Keratinocyte (primary cell): ENCODE measurements around the gene LTB4R2. TPM values are rescaled to one million over a fixed set of nuclear protein-coding genes. Genes with fewer than 3 reads are reported as not detected.

Experiments
- DNase-seq: peaks from one replicate; pipeline ENCODE4 v3.0.0-alpha.2; 2011; ENCODE audit warnings: low read depth, missing footprints, low spot score
- FAIRE-seq: peaks from 2 replicates; lab custom pipeline; 2011; peaks lifted over from hg19 to GRCh38; lab: Jason Lieb, UNC
- H2AFZ ChIP-seq: 2 replicates; pipeline ENCODE4 v1.6.0; 2012; ENCODE audit warnings: low read length, control low read depth, inconsistent platforms; ENCODE audit not compliant: control insufficient read depth
- H3K27ac ChIP-seq: 2 replicates; pipeline ENCODE4 v1.5.1; 2011; ENCODE audit warnings: low read length; ENCODE audit not compliant: control insufficient read depth, insufficient read depth
- H3K27me3 ChIP-seq: 3 replicates; pipeline ENCODE4 v1.6.0; 2011; ENCODE audit warnings: low read length; ENCODE audit not compliant: control insufficient read depth, insufficient read depth; ENCODE audit errors: extremely low read depth
- H3K36me3 ChIP-seq, 2 experiments: 2 replicates in 1 of 2; 3 replicates in 1 of 2; pipeline ENCODE4 v1.5.1; 2011; ENCODE audit warnings: low read length in 2 of 2, mild to moderate bottlenecking in 1 of 2; ENCODE audit not compliant: control insufficient read depth in 2 of 2, insufficient read depth in 2 of 2; ENCODE audit errors: extremely low read depth in 1 of 2
- H3K4me1 ChIP-seq: 3 replicates; pipeline ENCODE4 v1.5.1; 2011; ENCODE audit warnings: low read length; ENCODE audit not compliant: control insufficient read depth, insufficient read depth; ENCODE audit errors: extremely low read depth
- H3K4me2 ChIP-seq: 3 replicates; pipeline ENCODE4 v1.6.0; 2011; ENCODE audit warnings: low read depth, low read length; ENCODE audit not compliant: control insufficient read depth, insufficient read depth; ENCODE audit errors: extremely low read depth
- H3K4me3 ChIP-seq, 3 experiments: fragments of 200-600 bp in 1 of 3; sonication (generic) in 1 of 3; 2 replicates in 2 of 3; 3 replicates in 1 of 3; pipeline ENCODE4 v1.5.1; 2011 to 2016; ENCODE audit warnings: low read length in 3 of 3, mild to moderate bottlenecking in 3 of 3, control low read depth in 2 of 3, inconsistent platforms in 1 of 3, low read depth in 1 of 3, mixed read lengths in 1 of 3, mixed run types in 1 of 3, moderate library complexity in 1 of 3; ENCODE audit not compliant: control insufficient read depth in 2 of 3, insufficient read depth in 2 of 3; ENCODE audit errors: extremely low read depth in 1 of 3
- H3K79me2 ChIP-seq: 2 replicates; pipeline ENCODE4 v1.6.0; 2012; ENCODE audit warnings: low read length; ENCODE audit not compliant: control insufficient read depth, insufficient read depth
- H3K9ac ChIP-seq: 3 replicates; pipeline ENCODE4 v1.6.0; 2011; ENCODE audit warnings: low read length; ENCODE audit not compliant: control insufficient read depth, insufficient read depth; ENCODE audit errors: extremely low read depth
- H3K9me1 ChIP-seq: 3 replicates; pipeline ENCODE4 v1.6.0; 2011; ENCODE audit warnings: low read length; ENCODE audit not compliant: control insufficient read depth, insufficient read depth; ENCODE audit errors: extremely low read depth
- H3K9me3 ChIP-seq: 2 replicates; pipeline ENCODE4 v1.5.1; 2012; ENCODE audit warnings: low read depth, low read length; ENCODE audit not compliant: control insufficient read depth
- H4K20me1 ChIP-seq: 3 replicates; pipeline ENCODE4 v1.6.0; 2011; ENCODE audit warnings: low read length; ENCODE audit not compliant: control insufficient read depth, insufficient read depth; ENCODE audit errors: extremely low read depth
- CTCF ChIP-seq, 3 experiments: IDR thresholded peaks in 1 of 3; conservative IDR thresholded peaks in 1 of 3; optimal IDR thresholded peaks in 1 of 3; 2 replicates in 2 of 3; 3 replicates in 1 of 3; pipeline versions ENCODE3 to v1.5.1; 2011; ENCODE audit warnings: low read length in 3 of 3, mild to moderate bottlenecking in 3 of 3, moderate library complexity in 2 of 3, control low read depth in 1 of 3, inconsistent platforms in 1 of 3; ENCODE audit not compliant: insufficient read depth in 2 of 3; ENCODE audit errors: extremely low read depth in 1 of 3
- EZH2 ChIP-seq: IDR thresholded peaks from one replicate; pipeline ENCODE4 v1.6.1; 2012; ENCODE audit warnings: inconsistent platforms, mild to moderate bottlenecking, low read length, moderate library complexity
- dilution Hi-C: fragments of 300-500 bp; cut with MboI; formaldehyde crosslinking; loops from one replicate; pipeline ENCODE4 v1.7.0; 2020; ENCODE audit warnings: low sequenced_read_pairs; ENCODE audit not compliant: extremely low pct_ligation_motif_present
- polyA plus RNA-seq, 5 experiments: library from polyadenylated mRNA; depleted of rRNA in 3 of 5; stranded (reverse) in 3 of 5; stranded (forward) in 1 of 5; unstranded in 1 of 5; fragments of >200 nt; gene quantifications; 1 replicate in 1 of 5; 2 replicates in 3 of 5; 3 replicates in 1 of 5; pipeline versions ENCODE4 v1.2.1 to v1.2.3, GENCODE V29; 2011 to 2012; ENCODE audit warnings: missing spikeins in 2 of 5, low read depth in 1 of 5, low replicate concordance in 1 of 5

The LTB4R2 gene
- polyA plus RNA-seq, 1 donor (not counting 4 experiments of a cell fraction or from before 2014, with no cell fraction given), result 7.9 TPM

- Histone ChIP-seq H4K20me1 (no peaks in the 10 kb centered on the region), H3K27ac (no peak overlapping the region), H3K4me2 (no peak overlapping the region), H3K4me3 (no peak overlapping the region), H3K79me2 (peaks cover 3% of the 10 kb centered on the region), H3K27me3 (no peaks in the 10 kb centered on the region), H2AFZ (no peak overlapping the region), H3K4me1 (peaks cover 37% of the 10 kb centered on the region), H3K36me3 (peaks cover 15 to 27% of the 10 kb centered on the region in 2 experiments), H3K9me1 (no peaks in the 10 kb centered on the region), H3K9ac (no peak overlapping the region), H3K9me3 (no peaks in the 10 kb centered on the region)
- dilution Hi-C loops, result no loop called here
- TF ChIP-seq CTCF (optimal IDR thresholded peaks at IDR 0.05 in 1 of 3, IDR thresholded peaks at IDR 0.05 in 1 of 3, conservative IDR thresholded peaks at IDR 0.05 in 1 of 3; ENCODE audit: extremely low read depth in 1 of 3, insufficient read depth in 2 of 3, low read length in 3 of 3), result no peak
- TF ChIP-seq EZH2, result no peak
- DNase-seq (no peak), FAIRE-seq (no peak)
Measured at GRCh38 chr14:24267516-24267915, 42.4 kb upstream of the LTB4R2 start.

GRCh38 chr14:24268225-24268624, 41.7 kb upstream of the LTB4R2 start:
- Histone ChIP-seq H3K27ac (no peak overlapping the region), H3K4me1 (peaks cover 43% of the 10 kb centered on the region), H3K4me2 (no peak overlapping the region), H3K79me2 (peaks cover 3% of the 10 kb centered on the region), H3K27me3 (no peaks in the 10 kb centered on the region), H3K4me3 (no peak overlapping the region), H3K36me3 (peaks cover 15 to 27% of the 10 kb centered on the region in 2 experiments), H3K9me3 (no peaks in the 10 kb centered on the region), H2AFZ (no peak overlapping the region), H3K9ac (no peak overlapping the region), H3K9me1 (no peaks in the 10 kb centered on the region), H4K20me1 (no peaks in the 10 kb centered on the region)
- TF ChIP-seq CTCF (optimal IDR thresholded peaks at IDR 0.05 in 1 of 3, IDR thresholded peaks at IDR 0.05 in 1 of 3, conservative IDR thresholded peaks at IDR 0.05 in 1 of 3; ENCODE audit: extremely low read depth in 1 of 3, insufficient read depth in 2 of 3, low read length in 3 of 3), result no peak
- TF ChIP-seq EZH2, result no peak
- DNase-seq, result no peak
- dilution Hi-C loops, result no loop called here
- FAIRE-seq, result no peak
